Measurements from ENCODE around the gene KSR1.

DNA sequence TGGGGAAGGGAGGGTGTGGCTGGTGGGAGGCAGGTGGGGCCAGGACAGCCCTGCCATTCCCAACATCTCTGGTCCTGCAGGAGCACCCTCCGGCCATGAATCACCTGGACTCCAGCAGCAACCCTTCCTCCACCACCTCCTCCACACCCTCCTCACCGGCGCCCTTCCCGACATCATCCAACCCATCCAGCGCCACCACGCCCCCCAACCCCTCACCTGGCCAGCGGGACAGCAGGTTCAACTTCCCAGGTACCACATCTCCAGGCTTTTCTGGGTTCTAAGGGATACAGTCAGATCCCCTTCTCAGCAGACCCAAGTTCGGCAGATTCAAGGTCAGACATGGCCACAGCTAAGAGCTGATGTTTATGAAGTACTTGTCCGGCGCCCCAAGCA is 140.9 kb downstream of the KSR1 start:
- TF ChIP-seq, protein P1, sequence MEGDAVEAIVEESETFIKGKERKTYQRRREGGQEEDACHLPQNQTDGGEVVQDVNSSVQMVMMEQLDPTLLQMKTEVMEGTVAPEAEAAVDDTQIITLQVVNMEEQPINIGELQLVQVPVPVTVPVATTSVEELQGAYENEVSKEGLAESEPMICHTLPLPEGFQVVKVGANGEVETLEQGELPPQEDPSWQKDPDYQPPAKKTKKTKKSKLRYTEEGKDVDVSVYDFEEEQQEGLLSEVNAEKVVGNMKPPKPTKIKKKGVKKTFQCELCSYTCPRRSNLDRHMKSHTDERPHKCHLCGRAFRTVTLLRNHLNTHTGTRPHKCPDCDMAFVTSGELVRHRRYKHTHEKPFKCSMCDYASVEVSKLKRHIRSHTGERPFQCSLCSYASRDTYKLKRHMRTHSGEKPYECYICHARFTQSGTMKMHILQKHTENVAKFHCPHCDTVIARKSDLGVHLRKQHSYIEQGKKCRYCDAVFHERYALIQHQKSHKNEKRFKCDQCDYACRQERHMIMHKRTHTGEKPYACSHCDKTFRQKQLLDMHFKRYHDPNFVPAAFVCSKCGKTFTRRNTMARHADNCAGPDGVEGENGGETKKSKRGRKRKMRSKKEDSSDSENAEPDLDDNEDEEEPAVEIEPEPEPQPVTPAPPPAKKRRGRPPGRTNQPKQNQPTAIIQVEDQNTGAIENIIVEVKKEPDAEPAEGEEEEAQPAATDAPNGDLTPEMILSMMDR (IDR thresholded peaks at IDR 0.05) = no peak
- no peak for TF ChIP-seq POLR2AphosphoS5 (IDR thresholded peaks at IDR 0.05)

All from upper lobe of left lung (tissue), 4 donors.